Stimulated activated CD8-positive, alpha-beta memory T cell treated with anti-CD3 and anti-CD28 coated beads, Interleukin-4, amount 100 ng/mL, for 4 hours (primary cell): ENCODE data around the gene FSHB.
"Not testable (repeated sequence)": the region's sequence is repeated elsewhere in the genome, so short reads cannot be mapped to it uniquely, and the experiment has no call there.

ENCODE experiments used
- DNase-seq, 2 donors: peaks; one replicate each; pipeline ENCODE4 v3.0.0-alpha.2; 2020; ENCODE audit warnings: low read depth in 2 of 2, low spot score in 1 of 2

Gene FSHB

GRCh38 chr11:30230714-30231113 is at the start of gene FSHB:
FSHB (plus strand) TSS chr11:30231014; CDS start chr11:30231903, 889 bp downstream.
- DNase-seq, result no peak

GRCh38 chr11:30186748-30187147 is 44.1 kb upstream of the FSHB start:
- no peak for DNase-seq

- no peak for DNase-seq
These were observed 38.2 kb upstream of the FSHB start for GRCh38 chr11:30192620-30193019.

- DNase-seq, result no peak
These were observed 34.2 kb upstream of the FSHB start for GRCh38 chr11:30196400-30197206.

DNA sequence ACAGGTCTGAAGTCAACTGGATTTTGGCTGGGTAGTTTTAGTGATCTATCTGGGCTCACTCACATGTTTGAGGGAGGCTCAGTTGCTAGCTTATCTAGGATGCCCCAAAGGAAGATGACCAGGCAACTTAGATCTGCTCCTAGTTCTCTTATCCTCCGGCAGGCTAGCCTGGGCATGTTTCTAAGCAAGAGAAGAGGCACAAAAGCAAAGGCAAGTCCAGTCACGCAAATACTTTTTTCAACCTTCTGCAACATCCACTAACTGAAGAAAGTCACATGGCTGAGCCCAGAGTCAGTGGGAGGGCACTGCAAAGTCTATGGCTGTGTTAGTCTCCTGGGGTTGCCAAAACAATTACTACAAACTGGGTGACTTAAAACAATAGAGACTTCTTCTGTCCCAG is 32.9 kb upstream of the FSHB start:
- DNase-seq, result no peak

- not testable (repeated sequence) for DNase-seq
These were observed 27.8 kb upstream of the FSHB start for GRCh38 chr11:30202989-30203388.

- no peak for DNase-seq
These were observed 27.0 kb upstream of the FSHB start for GRCh38 chr11:30203850-30204249.

- DNase-seq, result no peak
These were observed 24.4 kb upstream of the FSHB start for GRCh38 chr11:30206249-30206996.

DNA sequence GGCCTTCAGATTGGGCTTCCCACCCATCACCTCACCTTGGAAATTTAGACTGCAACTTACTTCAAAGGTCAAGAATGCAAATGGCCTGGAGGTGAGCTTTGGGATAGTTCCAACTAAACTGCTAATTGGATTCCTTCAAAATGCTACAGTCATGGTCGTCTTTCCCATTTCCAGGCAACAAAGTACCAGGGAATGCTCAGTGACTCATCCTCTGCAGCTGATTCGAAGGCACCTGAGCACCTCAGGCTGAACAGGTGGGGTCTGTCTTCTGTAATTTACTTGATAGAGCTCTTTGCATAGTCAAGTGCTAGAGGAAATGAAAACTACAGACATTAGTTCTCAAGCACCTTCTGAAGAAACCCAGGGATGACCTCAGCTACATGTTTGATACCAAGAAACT is 20.5 kb upstream of the FSHB start:
- DNase-seq, result no peak

DNA sequence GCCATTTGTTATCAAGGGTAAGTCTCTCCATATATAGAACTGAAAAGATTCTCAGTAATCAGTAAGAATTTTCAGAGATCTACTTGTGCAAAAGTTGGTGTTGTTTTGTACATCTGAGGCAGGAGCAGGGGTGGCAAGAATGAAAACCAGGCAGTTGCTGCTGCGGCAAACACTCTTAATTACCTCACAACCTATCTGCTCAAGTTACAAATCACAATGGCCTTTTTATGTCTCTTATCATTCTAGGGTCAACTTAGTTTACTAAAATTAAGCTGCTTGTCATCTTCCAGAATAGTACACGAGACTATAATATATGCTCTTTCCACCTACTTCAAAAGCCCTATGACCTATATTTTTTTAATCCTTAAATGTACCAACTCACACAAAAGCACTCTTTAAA is 14.3 kb upstream of the FSHB start:
- DNase-seq, result no peak

DNA sequence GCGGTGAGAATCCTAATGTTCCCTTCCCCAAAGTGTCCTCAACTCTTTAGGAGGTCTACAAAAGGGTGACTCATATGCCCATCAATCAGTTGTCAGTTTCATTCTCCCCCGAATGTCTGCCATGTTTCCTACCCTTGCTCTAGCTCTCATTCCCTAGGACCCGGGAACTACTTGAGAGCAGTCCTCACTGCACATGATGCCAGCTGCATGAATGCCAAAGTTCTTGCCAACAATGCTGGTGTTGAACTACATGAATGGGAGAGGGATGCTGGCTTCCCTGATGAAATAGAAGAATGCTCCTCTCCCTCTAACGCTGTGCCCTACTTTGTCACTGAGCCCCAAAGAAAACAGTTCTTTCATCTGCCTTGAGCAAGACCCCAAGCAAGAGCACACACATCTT is 12.5 kb upstream of the FSHB start:
- no peak for DNase-seq

- no peak for DNase-seq
These were observed 5.2 kb upstream of the FSHB start for GRCh38 chr11:30225642-30226041.

GRCh38 chr11:30228323-30228884 is 2.4 kb upstream of the FSHB start:
- DNase-seq, result no peak

DNA sequence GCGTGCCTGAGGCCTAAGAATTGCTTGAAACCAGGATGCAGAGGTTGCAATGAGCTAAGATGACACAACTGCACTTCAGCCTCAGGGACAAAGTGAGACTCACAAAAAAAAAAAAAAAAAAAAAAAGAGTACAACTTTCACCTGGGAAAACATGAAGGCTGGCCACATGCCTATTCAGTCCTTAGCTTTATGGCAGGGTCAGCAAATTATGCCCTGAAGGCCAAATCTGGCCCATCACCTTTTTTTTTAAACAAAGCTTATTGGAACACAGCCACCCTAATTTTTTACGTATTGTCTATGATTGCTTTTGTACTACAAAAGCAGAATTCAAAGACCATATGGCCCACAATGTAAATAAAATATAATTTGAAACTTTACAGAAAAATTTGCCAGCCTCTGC is 8.2 kb downstream of the FSHB start:
- no peak for DNase-seq

- no peak for DNase-seq
These were observed 13.5 kb downstream of the FSHB start for GRCh38 chr11:30244265-30244664.

GRCh38 chr11:30245621-30246020 is 14.8 kb downstream of the FSHB start:
- no peak for DNase-seq

DNA sequence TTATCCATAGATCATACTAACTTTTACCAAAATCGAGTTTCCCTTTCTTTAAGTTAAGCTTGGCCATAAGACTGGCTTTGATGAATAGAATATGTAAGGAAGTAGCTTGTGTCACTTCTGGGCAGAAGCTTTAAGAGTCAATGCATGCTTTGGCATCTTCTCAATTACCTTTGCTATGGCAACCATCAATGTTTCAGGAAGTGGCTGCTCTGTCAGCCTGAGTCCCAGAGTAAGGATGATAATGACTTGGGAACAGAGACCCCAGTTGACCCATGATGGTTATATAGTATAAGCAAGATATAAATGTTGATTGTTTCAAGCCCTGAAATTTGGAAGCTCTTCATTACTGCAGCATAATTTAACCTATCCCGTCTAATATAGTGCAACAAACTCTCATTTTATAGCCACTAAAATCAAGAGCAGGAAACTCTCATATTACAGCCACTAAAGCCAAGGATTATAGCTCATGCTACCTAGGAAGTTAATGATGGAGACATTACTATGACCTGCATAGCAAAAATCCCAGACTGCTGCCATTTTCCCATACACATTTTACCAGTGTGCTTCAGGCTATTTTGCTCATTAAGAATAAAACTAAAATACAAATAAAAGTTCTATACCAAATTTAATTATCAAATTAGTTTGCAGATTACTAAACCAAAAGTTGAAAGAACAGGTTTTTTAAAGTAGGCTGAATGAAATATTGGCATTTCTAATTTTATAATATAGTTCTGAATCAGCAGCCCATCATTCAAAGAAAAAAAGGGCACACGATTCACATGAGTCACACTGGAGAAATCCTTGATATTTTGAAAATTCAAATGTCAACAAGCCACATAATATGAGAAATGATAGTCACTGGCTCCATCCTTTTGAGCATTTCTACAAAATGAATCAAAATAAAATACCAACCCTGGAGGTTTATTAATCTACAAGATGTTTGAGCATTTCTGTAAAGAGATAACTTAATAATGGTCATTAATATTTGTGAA is 23.8 kb downstream of the FSHB start:
- DNase-seq, result no peak

GRCh38 chr11:30255637-30256036 is 24.8 kb downstream of the FSHB start:
- DNase-seq, result no peak

- DNase-seq, result no peak
These were observed 26.2 kb downstream of the FSHB start for GRCh38 chr11:30257058-30257457.

DNA sequence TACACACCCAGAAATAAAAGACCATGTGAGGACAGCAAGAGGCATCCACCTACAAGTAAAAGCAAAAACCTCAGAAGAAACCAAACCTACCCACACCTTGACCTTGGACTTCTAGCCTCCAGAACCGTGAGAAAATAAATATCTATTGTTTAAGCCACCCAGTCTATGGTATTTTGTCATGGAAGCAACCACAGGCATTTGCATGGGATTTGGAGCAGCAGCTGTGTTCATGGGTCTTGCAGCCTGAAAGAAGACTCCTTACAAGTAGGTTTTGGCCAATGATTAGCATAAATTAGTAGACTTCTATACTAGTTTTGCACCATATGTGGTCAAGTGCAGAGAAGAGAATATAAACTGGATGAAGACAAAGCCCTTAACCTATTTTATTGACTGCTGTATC is 27.9 kb downstream of the FSHB start:
- no peak for DNase-seq

GRCh38 chr11:30260813-30261212 is 30.0 kb downstream of the FSHB start:
- DNase-seq, result no peak
